ENCODE results near the gene SMAD2.
A peak's percentile ranks its signal among the peaks of the same experiment; 100 is the strongest.

SMAD2 gene

DNA sequence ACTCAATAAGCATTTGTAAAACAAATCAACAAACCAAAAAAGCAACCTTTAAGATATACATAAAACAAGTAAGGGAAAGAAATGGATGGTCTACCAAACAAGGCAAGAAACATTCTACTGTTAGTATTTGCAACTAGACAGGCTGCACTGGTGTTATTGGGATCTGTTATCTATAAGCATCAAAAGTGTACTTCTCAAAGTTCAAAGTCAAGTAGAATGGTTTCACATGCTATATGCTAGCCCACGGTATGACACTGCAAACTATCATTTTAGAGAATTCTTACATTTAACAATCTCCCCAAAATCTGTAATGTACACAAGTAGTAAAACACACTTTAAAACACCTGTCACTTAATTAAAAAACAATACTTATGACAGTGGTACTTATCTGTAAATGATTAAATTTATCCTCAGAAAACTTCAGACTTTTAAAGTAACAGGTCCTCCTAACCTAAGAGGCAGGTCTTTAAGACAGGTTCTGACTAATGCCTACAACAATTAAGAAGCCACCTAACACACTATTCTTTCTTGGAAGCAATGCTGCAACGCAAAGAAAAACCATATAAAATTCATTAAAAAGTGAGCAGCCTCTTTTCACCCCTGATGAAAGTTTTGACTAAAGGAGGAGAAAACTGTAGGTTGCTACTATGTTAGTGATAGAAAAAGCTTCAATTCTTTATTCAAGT is 34.8 kb downstream of the SMAD2 start:
- peak; percentile 28 for ATAC-seq
- Mint-ChIP-seq H3K36me3 (ENCODE audit: low read depth) (peaks cover 57% of the 10 kb centered on the region), H3K4me1 (peaks cover 75% of the 10 kb centered on the region), H3K4me3 (no peak overlapping the region), H3K9me3 (no peaks in the 10 kb centered on the region), H3K27me3 (no peaks in the 10 kb centered on the region), H3K27ac (no peak overlapping the region)
- no peak for DNase-seq

- peaks cover 67% of the 10 kb centered on the region for H3K4me1 Mint-ChIP-seq
- peaks cover 55% of the 10 kb centered on the region for H3K36me3 Mint-ChIP-seq (ENCODE audit: low read depth)
- no peak overlapping the region for H3K27ac Mint-ChIP-seq
- H3K4me3 Mint-ChIP-seq: no peak overlapping the region
- H3K9me3 Mint-ChIP-seq: no peaks in the 10 kb centered on the region
- ATAC-seq: no peak
- H3K27me3 Mint-ChIP-seq: no peaks in the 10 kb centered on the region
- DNase-seq: no peak
Measured at GRCh38 chr18:47893939-47894699, 36.3 kb downstream of the SMAD2 start.

- Mint-ChIP-seq H3K27ac (no peak overlapping the region), H3K27me3 (no peaks in the 10 kb centered on the region), H3K36me3 (ENCODE audit: low read depth) (peaks cover 54% of the 10 kb centered on the region), H3K4me1 (peaks cover 63% of the 10 kb centered on the region), H3K4me3 (no peak overlapping the region), H3K9me3 (no peaks in the 10 kb centered on the region)
- no peak for ATAC-seq
- DNase-seq: no peak
Measured at GRCh38 chr18:47893047-47893446, 37.4 kb downstream of the SMAD2 start.

- Mint-ChIP-seq H3K4me3 (no peak overlapping the region), H3K27me3 (no peaks in the 10 kb centered on the region), H3K9me3 (no peaks in the 10 kb centered on the region), H3K36me3 (ENCODE audit: low read depth) (peaks cover 44% of the 10 kb centered on the region), H3K27ac (no peak overlapping the region), H3K4me1 (peaks cover 44% of the 10 kb centered on the region)
- ATAC-seq (no peak), DNase-seq (no peak)
Measured at GRCh38 chr18:47888156-47888555, 42.3 kb downstream of the SMAD2 start.

DNA sequence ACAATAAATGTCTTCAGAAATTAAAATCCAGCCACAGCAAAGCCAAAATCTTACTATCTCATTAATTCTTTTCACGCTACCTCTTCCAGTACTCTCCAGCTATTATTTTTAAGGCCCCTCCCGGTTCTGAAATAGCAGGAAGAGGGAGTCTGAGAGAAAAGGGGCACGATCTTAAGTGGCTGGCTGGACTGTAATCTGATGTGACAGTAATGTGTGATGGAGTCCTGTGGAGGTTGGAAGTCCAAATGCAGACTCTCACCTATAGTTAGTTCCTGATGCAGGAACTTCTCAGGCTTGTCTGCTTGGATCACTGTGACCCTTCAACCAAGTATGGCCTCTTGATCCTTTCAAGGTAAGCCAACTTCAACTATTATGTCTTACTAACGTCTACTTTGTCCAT is 43.2 kb downstream of the SMAD2 start:
- H3K27me3 Mint-ChIP-seq: no peaks in the 10 kb centered on the region
- no peak overlapping the region for H3K4me3 Mint-ChIP-seq
- peaks cover 39% of the 10 kb centered on the region for H3K4me1 Mint-ChIP-seq
- DNase-seq: no peak
- H3K27ac Mint-ChIP-seq: no peak overlapping the region
- no peak for ATAC-seq
- H3K36me3 Mint-ChIP-seq (ENCODE audit: low read depth): peaks cover 49% of the 10 kb centered on the region
- H3K9me3 Mint-ChIP-seq: no peaks in the 10 kb centered on the region

GRCh38 chr18:47883771-47884413 is 46.6 kb downstream of the SMAD2 start:
- Mint-ChIP-seq H3K4me1 (peaks cover 37% of the 10 kb centered on the region), H3K27me3 (no peaks in the 10 kb centered on the region), H3K9me3 (no peaks in the 10 kb centered on the region), H3K36me3 (ENCODE audit: low read depth) (peaks cover 68% of the 10 kb centered on the region), H3K27ac (peak overlapping the region; percentile 63), H3K4me3 (no peak overlapping the region)
- ATAC-seq (peak; percentile 92), DNase-seq (peak; percentile 32)

DNA sequence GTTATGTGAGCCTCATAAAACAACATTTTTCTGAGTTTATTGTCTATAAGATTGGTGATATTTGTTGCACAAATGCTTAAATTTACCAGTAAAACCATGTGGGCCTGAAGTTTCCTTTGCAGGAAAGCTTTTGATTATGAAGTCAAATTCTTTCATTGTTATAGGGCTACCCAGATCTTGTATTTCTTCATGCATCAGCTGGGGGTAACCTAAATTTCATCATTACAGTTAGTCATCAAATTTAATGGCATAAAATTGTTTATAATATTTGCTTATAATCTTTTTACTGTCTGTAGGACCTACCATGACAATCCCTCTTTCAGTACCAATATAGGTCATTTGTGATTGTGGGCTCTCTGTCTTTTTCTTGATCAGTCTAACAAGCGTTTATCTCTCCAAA is 47.8 kb downstream of the SMAD2 start:
- H3K27me3 Mint-ChIP-seq: no peaks in the 10 kb centered on the region
- H3K9me3 Mint-ChIP-seq: no peaks in the 10 kb centered on the region
- DNase-seq: no peak
- no peak overlapping the region for H3K27ac Mint-ChIP-seq
- H3K36me3 Mint-ChIP-seq (ENCODE audit: low read depth): peaks cover 68% of the 10 kb centered on the region
- peaks cover 37% of the 10 kb centered on the region for H3K4me1 Mint-ChIP-seq
- no peak for ATAC-seq
- H3K4me3 Mint-ChIP-seq: no peak overlapping the region

DNA sequence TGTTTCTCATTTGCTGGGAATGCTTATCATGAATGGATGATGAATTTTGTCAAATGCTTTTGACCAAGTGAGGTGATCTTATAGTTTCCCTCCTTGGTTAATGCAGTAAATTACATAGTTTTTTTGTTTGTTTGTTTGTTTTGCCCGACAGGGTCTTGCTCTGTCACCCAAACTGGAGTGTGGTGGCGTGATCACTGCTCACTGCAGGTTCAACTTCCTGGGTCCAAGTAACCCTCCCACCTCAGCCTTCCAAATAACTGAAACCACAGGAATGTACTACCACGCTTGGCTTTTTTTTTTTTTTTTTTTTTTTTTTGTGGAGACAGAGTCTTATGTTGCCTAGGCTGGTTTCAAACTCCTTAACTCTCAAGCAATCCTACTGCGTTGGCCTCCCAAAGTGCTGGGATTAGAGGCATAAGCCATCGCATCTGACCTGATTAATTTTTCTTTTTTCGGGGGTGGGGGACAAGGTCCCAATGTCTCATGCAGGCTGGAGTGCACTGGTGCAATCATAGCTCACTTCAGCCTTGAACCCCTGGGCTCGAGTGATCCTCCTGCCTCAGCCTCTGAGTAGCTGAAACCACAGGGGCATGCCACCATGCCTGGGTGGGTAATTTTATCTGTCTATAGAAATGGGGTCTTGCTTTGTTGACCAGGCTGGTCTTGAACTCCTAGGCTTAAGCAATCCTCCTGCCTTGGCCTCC is 48.6 kb downstream of the SMAD2 start:
- Mint-ChIP-seq H3K4me1 (peaks cover 35% of the 10 kb centered on the region), H3K27me3 (no peaks in the 10 kb centered on the region), H3K27ac (no peak overlapping the region), H3K9me3 (no peaks in the 10 kb centered on the region), H3K36me3 (ENCODE audit: low read depth) (peaks cover 62% of the 10 kb centered on the region), H3K4me3 (no peak overlapping the region)
- no peak for ATAC-seq
- DNase-seq: no peak

DNA sequence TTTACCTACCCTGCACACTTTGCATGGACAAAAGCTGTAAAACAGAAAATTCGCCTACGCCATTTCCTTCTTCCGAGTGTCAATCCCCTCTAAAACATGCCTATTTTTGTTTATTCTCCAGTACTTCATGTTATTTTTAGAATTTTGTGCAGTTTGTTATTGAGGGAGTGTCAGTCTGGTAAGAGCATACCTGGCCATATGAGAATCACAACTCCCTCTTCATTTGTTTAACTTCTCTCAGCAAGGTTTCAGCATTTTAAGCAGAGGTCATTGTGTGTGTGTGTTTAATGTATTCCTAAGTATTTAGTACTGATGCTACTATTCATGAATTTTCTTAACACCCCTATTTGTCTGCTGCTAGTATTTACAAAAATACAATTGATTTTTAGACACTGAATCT is 49.4 kb downstream of the SMAD2 start:
- DNase-seq (no peak), ATAC-seq (no peak)
- no peaks in the 10 kb centered on the region for H3K9me3 Mint-ChIP-seq
- peaks cover 58% of the 10 kb centered on the region for H3K36me3 Mint-ChIP-seq (ENCODE audit: low read depth)
- no peak overlapping the region for H3K4me3 Mint-ChIP-seq
- H3K27ac Mint-ChIP-seq: no peak overlapping the region
- peaks cover 39% of the 10 kb centered on the region for H3K4me1 Mint-ChIP-seq
- no peaks in the 10 kb centered on the region for H3K27me3 Mint-ChIP-seq

DNA sequence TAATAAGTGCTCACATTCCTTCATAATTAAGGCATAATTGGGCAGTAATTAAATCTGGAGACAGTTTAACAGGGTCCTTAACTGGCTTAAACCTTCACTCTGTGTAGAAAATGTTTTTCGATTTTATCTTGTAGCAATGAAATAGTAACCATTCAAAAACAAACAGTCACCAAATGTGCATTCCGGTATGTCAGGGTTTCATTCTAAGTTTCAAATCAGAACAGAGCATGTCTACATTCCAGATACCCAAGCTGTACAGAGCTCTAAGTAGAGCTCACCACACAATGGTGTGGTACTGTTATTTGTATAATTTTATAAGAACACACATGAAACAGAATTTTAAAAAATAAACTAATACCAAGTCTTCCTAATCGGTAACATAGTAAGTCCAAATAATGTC is 52.6 kb downstream of the SMAD2 start:
- ATAC-seq (no peak), DNase-seq (no peak)
- Mint-ChIP-seq H3K9me3 (no peaks in the 10 kb centered on the region), H3K27ac (no peak overlapping the region), H3K4me3 (no peak overlapping the region), H3K27me3 (no peaks in the 10 kb centered on the region), H3K36me3 (ENCODE audit: low read depth) (peaks cover 56% of the 10 kb centered on the region), H3K4me1 (peaks cover 41% of the 10 kb centered on the region)

DNA sequence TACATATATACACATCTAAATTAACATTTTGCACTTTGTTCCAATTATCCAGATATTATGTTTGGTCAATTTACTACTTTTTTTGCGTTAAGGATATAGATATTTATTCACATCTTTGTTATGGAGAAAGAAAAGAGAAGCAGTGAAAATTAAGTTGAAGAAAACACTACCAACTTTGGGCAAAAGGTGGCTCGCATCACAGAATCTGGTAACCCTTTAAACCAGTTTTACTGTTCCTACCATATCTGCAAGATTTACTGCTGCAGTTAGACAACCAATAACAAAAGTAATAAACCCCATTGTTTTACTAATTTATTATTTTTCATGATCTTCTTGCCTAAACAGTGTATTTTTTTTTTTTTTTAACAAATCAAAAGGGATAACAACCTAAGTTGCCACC is 53.6 kb downstream of the SMAD2 start:
- no peak for DNase-seq
- no peaks in the 10 kb centered on the region for H3K27me3 Mint-ChIP-seq
- no peak overlapping the region for H3K4me3 Mint-ChIP-seq
- H3K27ac Mint-ChIP-seq: no peak overlapping the region
- H3K9me3 Mint-ChIP-seq: no peaks in the 10 kb centered on the region
- H3K4me1 Mint-ChIP-seq: peaks cover 43% of the 10 kb centered on the region
- peaks cover 46% of the 10 kb centered on the region for H3K36me3 Mint-ChIP-seq (ENCODE audit: low read depth)
- no peak for ATAC-seq

- Mint-ChIP-seq H3K4me3 (no peak overlapping the region), H3K4me1 (peaks cover 52% of the 10 kb centered on the region)
Measured at GRCh38 chr18:47873625-47874024, 56.8 kb downstream of the SMAD2 start.

DNA sequence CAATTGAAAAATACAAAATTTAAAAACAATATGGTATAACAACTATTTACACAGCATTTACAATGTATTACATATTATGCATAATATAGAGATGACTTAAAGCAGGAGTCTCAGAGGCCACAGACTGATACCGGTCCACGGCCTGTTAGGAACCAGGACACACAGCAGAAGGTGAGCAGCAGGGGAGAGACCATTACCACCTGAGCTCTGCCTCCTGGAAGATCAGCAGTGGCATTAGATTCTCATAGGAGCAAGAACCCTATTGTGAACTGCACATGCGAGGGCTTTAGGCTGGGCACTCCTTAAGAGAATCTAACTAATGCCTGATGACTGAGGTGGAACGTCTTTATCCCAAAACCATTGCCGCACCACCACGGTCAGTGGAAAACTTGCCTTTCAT is 58.0 kb downstream of the SMAD2 start:
- Mint-ChIP-seq H3K36me3 (ENCODE audit: low read depth) (peaks cover 31% of the 10 kb centered on the region), H3K4me3 (no peak overlapping the region), H3K27ac (no peak overlapping the region), H3K9me3 (no peaks in the 10 kb centered on the region), H3K27me3 (no peaks in the 10 kb centered on the region), H3K4me1 (peaks cover 49% of the 10 kb centered on the region)
- no peak for ATAC-seq
- DNase-seq: no peak

More at GRCh38 chr18:47873625-47874024, 56.8 kb downstream of the SMAD2 start:
- H3K27ac Mint-ChIP-seq: no peak overlapping the region
- H3K27me3 Mint-ChIP-seq: no peaks in the 10 kb centered on the region
- DNase-seq: no peak
- peaks cover 28% of the 10 kb centered on the region for H3K36me3 Mint-ChIP-seq (ENCODE audit: low read depth)
- no peaks in the 10 kb centered on the region for H3K9me3 Mint-ChIP-seq
- no peak for ATAC-seq

GRCh38 chr18:47871288-47871687 is 59.2 kb downstream of the SMAD2 start:
- Mint-ChIP-seq H3K36me3 (ENCODE audit: low read depth) (peaks cover 35% of the 10 kb centered on the region), H3K4me3 (no peak overlapping the region), H3K27me3 (no peaks in the 10 kb centered on the region), H3K27ac (peak overlapping the region; percentile 67), H3K4me1 (peaks cover 46% of the 10 kb centered on the region), H3K9me3 (no peaks in the 10 kb centered on the region)
- DNase-seq (no peak), ATAC-seq (no peak)

Measured in activated naive CD8-positive, alpha-beta T cell treated with anti-CD3 and anti-CD28 coated beads, Interleukin-2, amount 50 U/mL, for 24 hours (primary cell).